Peyer's patch (tissue), 4 donors: Measurements from ENCODE around the gene METTL22.

ENCODE experiments used
- CTCF ChIP-seq, 6 experiments: fragments of 450-650 bp in 4 of 6; fragments of 200-600 bp in 2 of 6; sonication (generic) in 1 of 6; IDR thresholded peaks; one replicate each; pipeline ENCODE4 v1.5.1; 2017 to 2019; ENCODE audit warnings: antibody characterized with exemption in 6 of 6, mild to moderate bottlenecking in 3 of 6, moderate library complexity in 1 of 6
- POLR2A ChIP-seq, 2 donors: fragments of 450-650 bp; IDR thresholded peaks; one replicate each; pipeline ENCODE4 v1.5.1; 2017; ENCODE audit warnings: antibody characterized with exemption in 2 of 2, mild to moderate bottlenecking in 2 of 2, moderate library complexity in 2 of 2

DNA sequence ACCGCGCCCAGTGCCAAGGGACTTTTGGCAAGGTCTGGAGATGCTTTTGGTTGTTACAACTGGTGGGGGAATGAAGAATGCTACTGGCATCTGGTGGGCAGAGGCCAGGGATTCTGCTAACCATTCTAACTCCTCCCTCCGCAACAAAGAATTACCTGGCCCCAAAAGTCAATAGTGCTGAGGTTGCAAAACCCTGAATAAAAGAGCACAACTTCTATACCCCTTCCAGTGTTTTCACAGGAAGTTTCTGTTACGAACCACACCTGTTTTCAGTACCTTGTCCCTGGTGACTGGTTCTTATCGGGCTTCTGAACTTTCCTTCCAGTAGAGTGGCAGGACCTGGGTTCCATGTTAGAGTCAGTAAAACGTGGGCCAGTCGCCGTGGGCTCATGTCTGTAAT lies 70.2 kb downstream of the METTL22 start:
- TF ChIP-seq CTCF (IDR thresholded peaks at IDR 0.05) (no peak), POLR2A (IDR thresholded peaks at IDR 0.05) (no peak)
